Retina (tissue), 1 donor: Measurements from ENCODE around the gene DTL.
"Not testable (repeated sequence)": the region's sequence is repeated elsewhere in the genome, so short reads cannot be mapped to it uniquely, and the experiment has no call there.

Source experiments
- DNase-seq: peaks from one replicate; pipeline ENCODE4 v3.0.0-alpha.2; 2016

The DTL gene

DNA sequence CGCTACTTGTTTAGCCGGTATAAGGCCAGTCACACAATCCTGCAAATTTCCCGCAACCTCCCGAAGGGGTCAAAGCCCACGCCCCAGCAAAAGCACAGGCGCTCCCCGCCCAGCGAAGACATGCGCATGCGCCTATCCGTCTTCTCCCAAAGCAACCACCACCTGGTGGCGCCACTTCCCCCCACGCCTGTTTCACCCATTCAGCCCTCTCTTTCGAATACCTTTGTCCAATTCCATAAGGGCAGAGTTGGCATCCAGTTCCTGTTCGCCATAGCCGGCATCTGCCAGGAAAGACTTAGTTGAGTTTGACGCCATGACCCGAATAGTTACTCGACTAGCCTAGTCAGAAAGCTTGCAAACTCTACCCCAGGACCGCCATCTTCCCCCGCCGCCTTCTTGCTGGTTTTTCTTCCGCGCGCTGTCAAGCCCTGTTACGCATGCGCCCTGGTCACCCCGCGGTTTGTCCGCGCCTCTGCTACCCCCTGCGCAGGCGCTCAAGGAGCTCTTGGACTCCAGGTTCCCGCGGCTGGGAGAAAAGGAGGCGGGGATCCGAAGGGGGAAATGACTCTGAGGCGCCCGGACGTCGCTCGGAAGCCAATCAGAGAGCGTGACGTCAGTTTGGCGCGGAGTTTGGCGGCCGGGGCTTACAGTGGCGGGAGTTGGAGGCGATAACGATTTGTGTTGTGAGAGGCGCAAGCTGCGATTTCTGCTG is at the start of gene DTL, which contains the start of gene INTS7:
Gene DTL (plus strand): TSS at position 626 of the 712 bp plus-strand sequence. CDS start 143 bp downstream, outside the sequence.
Gene INTS7 (minus strand): TSS at position 435 of the 712 bp plus-strand sequence. CDS start 120 bp downstream, at position 315.
- peak; percentile 100 for DNase-seq

DNA sequence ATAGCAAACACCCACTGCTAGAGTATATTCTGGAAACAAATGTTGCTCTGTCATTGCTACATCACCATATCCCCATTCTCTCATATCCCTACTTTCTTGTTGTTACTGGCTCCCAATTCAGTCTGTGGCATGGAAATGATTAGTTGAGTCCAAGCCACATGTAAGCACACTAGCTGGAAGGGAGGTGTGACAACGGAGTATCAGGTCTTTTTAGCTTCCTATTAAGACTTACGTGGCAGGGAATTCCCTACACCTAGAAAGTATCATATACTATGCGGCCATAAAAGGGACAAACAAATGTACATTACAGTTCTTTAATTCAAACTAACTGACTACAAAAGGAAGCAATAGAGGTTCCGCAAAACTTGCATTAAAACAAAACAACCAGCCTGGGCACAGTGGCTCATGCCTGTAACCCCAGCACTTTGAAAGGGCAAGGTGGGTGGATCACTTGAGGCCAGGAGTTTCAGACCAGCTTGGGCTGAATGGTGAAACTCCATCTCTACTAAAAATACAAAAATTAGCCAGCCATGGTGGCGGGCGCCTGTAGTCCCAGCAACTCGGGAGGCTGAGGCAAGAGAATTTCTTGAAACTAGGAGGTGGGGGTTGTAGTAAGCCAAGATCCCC is 48.8 kb upstream of the DTL start:
- no peak for DNase-seq

DNA sequence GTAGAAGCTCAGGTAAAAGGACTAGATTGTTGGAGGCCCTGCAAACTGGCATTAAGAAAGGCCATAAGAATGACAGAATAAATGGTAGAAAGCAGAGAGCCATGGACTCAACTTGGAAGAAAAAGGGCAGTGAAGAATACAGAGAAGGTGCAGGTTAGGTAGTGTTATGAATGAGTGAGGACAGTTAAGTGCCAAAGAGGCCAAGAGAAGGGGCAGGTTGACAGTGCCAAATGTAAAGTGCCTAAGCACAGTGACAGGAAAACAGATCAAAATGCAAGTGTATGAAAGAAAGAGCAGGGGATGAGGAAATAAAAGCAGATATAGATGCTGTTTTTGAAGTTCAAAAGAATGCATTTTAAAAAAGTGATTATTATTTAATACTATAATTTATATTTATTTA is 43.9 kb upstream of the DTL start:
- DNase-seq = no peak

DNA sequence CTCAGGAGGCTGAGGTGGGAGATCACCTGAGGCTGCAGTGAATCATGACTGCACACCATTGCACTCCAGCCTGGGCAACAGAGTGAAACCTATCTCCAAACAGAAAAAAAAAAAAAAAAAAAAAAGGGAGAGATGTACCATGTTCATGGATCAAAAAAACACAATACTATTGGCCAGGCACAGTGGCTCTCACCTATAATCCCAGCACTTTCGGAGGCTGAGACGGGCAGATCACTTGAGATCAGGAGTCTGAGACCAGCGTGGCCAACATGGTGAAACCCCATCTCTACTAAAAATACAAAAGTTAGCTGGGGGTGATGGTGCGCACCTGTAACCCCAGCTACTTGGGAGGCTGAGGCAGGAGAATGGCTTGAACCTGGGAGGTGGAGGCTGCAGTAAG is 38.1 kb upstream of the DTL start:
- not testable (repeated sequence) for DNase-seq

GRCh38 chr1:212002536-212002935 is 33.0 kb upstream of the DTL start:
- no peak for DNase-seq

DNA sequence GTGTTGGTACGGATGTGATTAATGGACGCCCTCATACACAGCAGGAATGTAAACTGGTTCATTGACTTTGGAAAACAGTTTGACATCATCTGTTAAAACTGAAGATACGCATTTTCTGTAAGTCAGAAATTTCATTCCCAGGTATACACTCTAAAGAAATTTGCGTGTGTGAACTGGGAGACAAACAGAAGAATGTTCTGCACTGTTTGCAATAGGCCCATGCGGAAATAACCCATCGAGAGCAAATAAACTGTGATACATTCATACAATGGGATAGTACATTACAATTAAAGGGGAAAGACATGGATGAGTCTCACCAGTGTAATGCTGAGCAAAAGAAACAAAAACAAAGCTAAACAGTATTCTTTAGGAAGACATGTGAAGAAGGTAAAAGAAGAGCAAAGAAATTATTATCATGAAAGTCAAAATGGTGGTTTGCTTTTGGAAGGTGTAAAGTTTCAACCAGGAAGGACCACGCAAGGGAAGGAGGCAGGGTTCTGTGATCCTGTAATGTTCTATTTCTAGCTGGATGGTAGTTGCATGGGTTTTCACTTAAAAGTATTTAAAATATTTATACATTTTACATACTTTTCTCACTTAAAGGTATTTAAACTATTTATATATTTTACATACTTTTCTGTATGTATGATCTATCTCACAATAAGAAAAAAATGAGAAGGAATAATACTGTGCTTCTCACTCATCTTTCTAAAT is 30.5 kb upstream of the DTL start:
- DNase-seq = no peak

GRCh38 chr1:212007178-212007577 is 28.4 kb upstream of the DTL start:
- DNase-seq = no peak

- no peak for DNase-seq
Measured at GRCh38 chr1:212007886-212008285, 27.7 kb upstream of the DTL start.

DNA sequence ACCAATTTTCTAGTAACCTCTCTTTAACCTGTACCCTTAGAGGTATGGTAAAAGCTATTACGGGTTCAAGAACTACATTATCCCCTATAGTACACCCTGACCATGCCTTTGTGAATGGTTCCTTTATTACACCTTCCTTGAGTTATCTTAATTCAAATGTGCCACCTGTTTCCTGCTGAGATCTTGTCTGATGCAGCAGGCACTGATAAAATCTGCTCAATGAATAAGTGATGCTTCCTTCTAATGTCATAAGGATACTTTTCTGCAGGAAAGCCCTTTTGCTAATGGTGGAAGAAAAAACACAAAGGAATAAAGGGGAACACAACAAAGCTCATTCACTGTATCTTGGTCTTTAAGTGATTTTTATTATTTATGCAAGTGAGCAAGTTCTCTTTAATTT is 26.0 kb upstream of the DTL start:
- DNase-seq = no peak

DNA sequence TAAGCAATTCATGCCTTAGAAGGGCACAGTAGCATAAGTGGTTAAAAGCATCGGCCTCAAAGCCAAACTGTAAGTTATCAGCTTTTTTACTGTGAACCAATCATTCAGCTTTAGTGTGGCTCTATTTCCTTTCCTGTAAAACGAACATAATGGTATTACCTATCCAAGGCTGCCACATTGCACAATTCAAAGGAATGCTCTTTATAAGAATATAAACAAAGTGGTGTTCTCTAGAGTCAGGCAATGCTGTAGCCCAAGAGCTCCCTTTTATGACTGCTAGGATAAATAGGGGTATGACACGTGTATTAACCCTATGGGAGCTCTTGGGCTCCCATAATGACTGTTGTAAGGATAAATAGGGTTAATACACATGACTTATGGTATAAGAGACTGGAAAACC is 25.5 kb upstream of the DTL start:
- no peak for DNase-seq

- peak; percentile 61 for DNase-seq
Measured at GRCh38 chr1:212012034-212012740, 23.4 kb upstream of the DTL start.

DNA sequence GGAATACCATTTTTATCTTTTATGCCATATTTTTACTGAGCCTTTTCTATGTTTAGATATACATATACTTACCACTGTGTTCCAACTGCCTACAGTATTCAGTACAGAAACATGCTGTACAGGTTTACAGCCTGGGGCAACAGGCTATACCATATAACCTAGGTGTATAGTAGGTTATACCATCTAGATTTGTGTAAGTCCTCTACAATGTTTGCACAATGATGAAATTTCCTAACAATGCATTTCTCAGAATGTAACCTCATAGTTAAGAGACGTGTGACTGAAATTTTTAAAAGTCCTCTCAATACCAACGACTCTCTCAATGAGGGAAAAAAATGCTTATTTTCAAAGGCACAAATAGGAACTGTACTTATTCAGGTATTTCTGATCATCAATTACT is 21.9 kb upstream of the DTL start:
- DNase-seq = no peak

DNA sequence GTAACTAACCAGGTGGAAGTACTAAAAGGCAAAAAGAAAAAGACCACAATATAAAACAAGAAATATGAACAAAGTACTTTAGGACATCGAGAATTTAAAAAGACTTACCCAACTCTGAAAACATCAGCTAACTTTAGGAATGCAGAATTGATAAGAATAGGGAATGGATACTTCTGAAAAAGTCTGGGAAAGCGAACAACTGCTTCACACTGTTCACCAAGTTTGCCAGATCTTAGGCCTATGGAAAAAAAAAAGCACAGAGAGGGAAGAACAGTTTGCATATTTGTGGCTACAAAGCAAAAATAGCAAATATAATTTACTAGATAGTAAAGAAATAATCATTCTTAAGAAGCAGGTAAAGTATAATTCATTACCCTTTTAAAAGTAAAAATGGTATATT is 14.6 kb upstream of the DTL start:
- no peak for DNase-seq

GRCh38 chr1:212021563-212021962 is 14.0 kb upstream of the DTL start:
- DNase-seq = no peak

DNA sequence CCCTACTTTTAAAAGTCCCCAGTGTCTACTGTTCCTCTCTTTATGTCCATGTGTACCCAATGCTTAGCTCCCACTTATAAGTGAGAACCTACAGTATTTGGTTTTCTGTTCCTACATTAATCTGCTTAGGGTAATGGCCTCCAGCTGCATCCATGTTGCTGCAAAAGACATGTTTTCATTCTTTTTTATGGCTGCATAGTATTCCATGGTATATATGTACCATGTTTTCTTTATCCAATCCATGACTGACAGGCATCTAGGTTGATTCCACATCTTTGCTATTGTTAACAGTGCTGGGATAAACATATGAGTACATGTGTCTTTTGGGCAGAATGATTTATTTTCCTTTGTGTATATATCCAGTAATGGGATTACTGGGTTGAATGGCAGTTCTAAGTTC is 12.6 kb upstream of the DTL start:
- not testable (repeated sequence) for DNase-seq

- DNase-seq = no peak
Measured at GRCh38 chr1:212024469-212025149, 10.9 kb upstream of the DTL start.

DNA sequence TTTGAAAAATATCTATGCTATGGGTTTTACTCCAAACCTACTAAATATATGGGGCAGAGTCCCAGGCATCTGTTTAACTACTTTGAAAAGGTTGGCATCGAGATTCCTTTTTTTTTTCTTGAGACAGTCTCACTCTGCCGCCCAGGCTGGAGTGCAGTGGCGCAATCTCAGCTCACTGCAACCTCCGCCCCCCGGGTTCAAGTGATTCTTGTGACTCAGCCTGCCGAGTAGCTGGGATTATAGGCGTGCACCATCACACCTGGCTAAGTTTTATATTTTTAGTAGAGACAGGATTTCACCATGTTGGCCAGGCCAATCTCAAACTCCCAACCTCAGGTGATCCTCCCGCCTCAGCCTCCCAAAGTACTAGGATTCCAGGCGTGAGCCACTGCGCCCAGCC is 7.8 kb upstream of the DTL start:
- DNase-seq = not testable (repeated sequence)

- no peak for DNase-seq
Measured at GRCh38 chr1:212030936-212031528, 4.5 kb upstream of the DTL start.

- DNase-seq = no peak
Measured at GRCh38 chr1:212034516-212035122, 929 bp upstream of the DTL start.

GRCh38 chr1:212035835-212036605 is 472 bp downstream of the DTL start:
- no peak for DNase-seq

DNA sequence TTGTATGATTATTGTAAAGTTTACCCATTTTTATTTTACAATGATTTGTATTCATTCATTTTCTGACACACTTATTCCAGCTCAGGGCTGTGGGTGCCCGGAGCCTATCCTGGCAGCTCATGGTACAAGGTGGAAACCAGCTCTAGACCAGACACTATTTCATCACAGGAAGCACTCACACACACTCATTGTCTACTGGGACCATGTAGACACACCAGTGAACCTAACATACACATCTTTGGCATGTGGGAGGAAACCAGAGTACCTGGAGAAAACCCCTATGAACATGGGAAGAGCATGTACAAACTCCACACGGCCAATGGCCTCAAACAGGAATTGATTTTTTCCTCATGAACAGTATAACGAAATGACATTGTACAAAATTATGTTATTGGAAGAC is 2.4 kb downstream of the DTL start:
- no peak for DNase-seq
